Measurements from ENCODE around the gene MOGAT2. TPM values are rescaled to one million over a fixed set of nuclear protein-coding genes. Genes with fewer than 3 reads are reported as not detected.

The MOGAT2 gene
- total and polyA plus RNA-seq, 2 donors (not counting 3 experiments of a cell fraction or from before 2014, with no cell fraction given), result not detected

DNA sequence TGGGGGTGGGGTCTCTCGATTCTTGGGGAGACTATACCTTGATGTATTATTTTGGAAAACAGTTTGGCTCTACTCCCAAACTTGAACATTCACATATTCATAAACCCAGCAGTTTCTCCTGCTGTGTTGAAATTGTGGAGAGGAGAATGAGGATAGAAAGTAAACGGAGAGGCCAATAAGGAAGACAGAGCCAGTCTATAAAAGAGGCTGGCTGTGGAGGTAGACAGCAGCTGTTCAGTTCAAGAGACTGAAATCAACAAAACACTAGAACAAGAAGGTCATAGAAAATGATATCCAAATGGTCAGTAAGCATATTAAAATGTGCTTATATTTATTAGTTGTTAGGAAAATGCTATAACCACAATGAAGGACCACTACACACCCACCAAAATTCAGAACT is 1.9 kb upstream of the MOGAT2 start:
- Histone ChIP-seq H4K20me1 (replicated peaks; ENCODE audit: control insufficient read depth, extremely low read depth, insufficient read depth, low read length) (no peaks in the 10 kb centered on the region), H3K27ac (ENCODE audit: insufficient read depth, low read depth, low read length) (no peak overlapping the region), H3K4me3 (replicated peaks in 1 of 3; ENCODE audit: insufficient read depth in 1 of 3, low read depth in 1 of 3, low read length in 3 of 3) (no peak overlapping the region), H2AFZ (ENCODE audit: low read depth, low read length) (no peak overlapping the region), H3K4me2 (ENCODE audit: insufficient read depth, low read length) (no peak overlapping the region), H3K9ac (replicated peaks; ENCODE audit: extremely low read depth, insufficient read depth, low read length) (no peak overlapping the region), H3K9me1 (replicated peaks; ENCODE audit: control insufficient read depth, extremely low read depth, insufficient read depth, low read length) (no peaks in the 10 kb centered on the region), H3K27me3 (ENCODE audit: control insufficient read depth in 2 of 2, insufficient read depth in 2 of 2, low read length in 2 of 2) (peaks cover 7 to 17% of the 10 kb centered on the region in 2 experiments), H3K9me3 (replicated peaks; ENCODE audit: control insufficient read depth, insufficient read depth, low read length) (no peaks in the 10 kb centered on the region), H3K36me3 (ENCODE audit: control insufficient read depth in 2 of 2, extremely low read depth in 1 of 2, insufficient read depth in 2 of 2, low read length in 2 of 2) (no peaks in the 10 kb centered on the region), H3K79me2 (ENCODE audit: control insufficient read depth, insufficient read depth, low read length) (no peaks in the 10 kb centered on the region), H3K4me1 (ENCODE audit: control insufficient read depth, extremely low read depth, insufficient read depth, low read length) (no peaks in the 10 kb centered on the region)
- DNase-seq (ENCODE audit: low read depth, low spot score) (no peak), FAIRE-seq (no peak)
- dilution Hi-C loops (cut with MboI; ENCODE audit: extremely low pct_ligation_motif_present, low sequenced_read_pairs) (no loop called here), intact Hi-C loops (cut with micrococcal nuclease) (no loop called here)
- BruUV-seq (replicated peaks), result no TSS peak
- ChIA-PET POLR2A (no interaction called here), CTCF (no interaction called here)
- TF ChIP-seq EZH2 (IDR thresholded peaks at IDR 0.05; ENCODE audit: borderline replicate concordance, low read depth, low read length, severe bottlenecking) (no peak), MYC (IDR thresholded peaks at IDR 0.05; ENCODE audit: low read depth, low read length) (no peak), FOS (IDR thresholded peaks at IDR 0.05; ENCODE audit: borderline replicate concordance, insufficient read depth, low read length) (no peak), GATA2 (IDR thresholded peaks at IDR 0.05; ENCODE audit: insufficient read depth, insufficient read length, low read depth, low read length) (no peak), JUN (IDR thresholded peaks at IDR 0.05; ENCODE audit: borderline replicate concordance, insufficient read depth, insufficient read length, low read depth) (no peak), POLR2A (IDR thresholded peaks at IDR 0.05; ENCODE audit: low read depth, low read length) (no peak)
- TF ChIP-seq, protein P1, sequence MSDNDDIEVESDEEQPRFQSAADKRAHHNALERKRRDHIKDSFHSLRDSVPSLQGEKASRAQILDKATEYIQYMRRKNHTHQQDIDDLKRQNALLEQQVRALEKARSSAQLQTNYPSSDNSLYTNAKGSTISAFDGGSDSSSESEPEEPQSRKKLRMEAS (IDR thresholded peaks at IDR 0.05; ENCODE audit: insufficient read depth, insufficient read length), result no peak
- TF ChIP-seq, protein P2, sequence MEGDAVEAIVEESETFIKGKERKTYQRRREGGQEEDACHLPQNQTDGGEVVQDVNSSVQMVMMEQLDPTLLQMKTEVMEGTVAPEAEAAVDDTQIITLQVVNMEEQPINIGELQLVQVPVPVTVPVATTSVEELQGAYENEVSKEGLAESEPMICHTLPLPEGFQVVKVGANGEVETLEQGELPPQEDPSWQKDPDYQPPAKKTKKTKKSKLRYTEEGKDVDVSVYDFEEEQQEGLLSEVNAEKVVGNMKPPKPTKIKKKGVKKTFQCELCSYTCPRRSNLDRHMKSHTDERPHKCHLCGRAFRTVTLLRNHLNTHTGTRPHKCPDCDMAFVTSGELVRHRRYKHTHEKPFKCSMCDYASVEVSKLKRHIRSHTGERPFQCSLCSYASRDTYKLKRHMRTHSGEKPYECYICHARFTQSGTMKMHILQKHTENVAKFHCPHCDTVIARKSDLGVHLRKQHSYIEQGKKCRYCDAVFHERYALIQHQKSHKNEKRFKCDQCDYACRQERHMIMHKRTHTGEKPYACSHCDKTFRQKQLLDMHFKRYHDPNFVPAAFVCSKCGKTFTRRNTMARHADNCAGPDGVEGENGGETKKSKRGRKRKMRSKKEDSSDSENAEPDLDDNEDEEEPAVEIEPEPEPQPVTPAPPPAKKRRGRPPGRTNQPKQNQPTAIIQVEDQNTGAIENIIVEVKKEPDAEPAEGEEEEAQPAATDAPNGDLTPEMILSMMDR (IDR thresholded peaks at IDR 0.05; ENCODE audit: extremely low read depth in 1 of 2, insufficient read depth in 1 of 2, low read depth in 1 of 2, low read length in 2 of 2), result no peak
